ENCODE measurements around the gene PPP1R3G. TPM values are rescaled to one million over a fixed set of nuclear protein-coding genes. Genes with fewer than 3 reads are reported as not detected.

Gene PPP1R3G
- total and polyA plus RNA-seq, 2 of the 13 experiments (the other 11 are each of a cell fraction or from before 2014, with no cell fraction given) = 1.2 to 1.3 TPM

DNA sequence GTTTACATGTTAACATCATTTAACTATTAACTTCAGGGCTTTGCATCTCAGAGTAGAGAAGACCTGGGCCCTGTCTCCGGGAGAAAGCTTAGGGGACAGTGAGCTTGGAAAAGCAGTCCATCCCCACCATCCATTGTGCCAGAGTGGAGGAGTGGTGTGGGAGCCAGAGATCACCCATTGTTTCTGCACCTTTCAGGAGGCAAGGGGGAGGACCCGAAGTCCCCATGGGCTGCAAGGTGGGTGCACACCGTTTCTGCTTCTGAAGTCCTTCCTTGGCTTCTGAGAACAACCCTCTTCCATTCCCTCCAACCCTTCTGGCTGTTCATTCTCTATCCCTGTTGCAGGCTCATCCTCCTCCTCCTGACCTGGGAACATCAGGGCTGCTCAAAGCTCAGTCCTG is 4.0 kb upstream of the PPP1R3G start:
- in situ Hi-C loops (cut with HindIII; ENCODE audit: extremely low pct_ligation_motif_present, low pct_unique_long_range_greater_than_20kb) = no loop called here
- no peak for TF ChIP-seq ADNP (CRISPR knock-in tag; IDR thresholded peaks at IDR 0.05)
- TF ChIP-seq ZNF441 (CRISPR knock-in tag; IDR thresholded peaks at IDR 0.05; ENCODE audit: borderline replicate concordance) = peak; percentile 13; the same call in 1 of the 2 replicates
- no peak for TF ChIP-seq NR3C1 (CRISPR knock-in tag; IDR thresholded peaks at IDR 0.05)
- no peak for TF ChIP-seq GTF2F1 (IDR thresholded peaks at IDR 0.05; ENCODE audit: low read length)
- 0 out of 2 replicates have a peak, but pooled peaks have one; percentile 27 for TF ChIP-seq EED (CRISPR knock-in tag; IDR thresholded peaks at IDR 0.05)
- TF ChIP-seq, protein P1, sequence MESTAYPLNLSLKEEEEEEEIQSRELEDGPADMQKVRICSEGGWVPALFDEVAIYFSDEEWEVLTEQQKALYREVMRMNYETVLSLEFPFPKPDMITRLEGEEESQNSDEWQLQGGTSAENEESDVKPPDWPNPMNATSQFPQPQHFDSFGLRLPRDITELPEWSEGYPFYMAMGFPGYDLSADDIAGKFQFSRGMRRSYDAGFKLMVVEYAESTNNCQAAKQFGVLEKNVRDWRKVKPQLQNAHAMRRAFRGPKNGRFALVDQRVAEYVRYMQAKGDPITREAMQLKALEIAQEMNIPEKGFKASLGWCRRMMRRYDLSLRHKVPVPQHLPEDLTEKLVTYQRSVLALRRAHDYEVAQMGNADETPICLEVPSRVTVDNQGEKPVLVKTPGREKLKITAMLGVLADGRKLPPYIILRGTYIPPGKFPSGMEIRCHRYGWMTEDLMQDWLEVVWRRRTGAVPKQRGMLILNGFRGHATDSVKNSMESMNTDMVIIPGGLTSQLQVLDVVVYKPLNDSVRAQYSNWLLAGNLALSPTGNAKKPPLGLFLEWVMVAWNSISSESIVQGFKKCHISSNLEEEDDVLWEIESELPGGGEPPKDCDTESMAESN (CRISPR knock-in tag; conservative IDR thresholded peaks at IDR 0.05) = no peak
- no peak for TF ChIP-seq MAZ (IDR thresholded peaks at IDR 0.05; ENCODE audit: borderline replicate concordance, low read depth, low read length)
- TF ChIP-seq MAZ (CRISPR knock-in tag; IDR thresholded peaks at IDR 0.05; ENCODE audit: low read depth) = no peak
- no peak for TF ChIP-seq HES4 (CRISPR knock-in tag; IDR thresholded peaks at IDR 0.05; ENCODE audit: borderline replicate concordance)
- no peak for TF ChIP-seq ZNF136 (CRISPR knock-in tag; IDR thresholded peaks at IDR 0.05; ENCODE audit: low read depth)
- no peak for TF ChIP-seq CBX1 (IDR thresholded peaks at IDR 0.05; ENCODE audit: low read depth)
- TF ChIP-seq, protein P2, sequence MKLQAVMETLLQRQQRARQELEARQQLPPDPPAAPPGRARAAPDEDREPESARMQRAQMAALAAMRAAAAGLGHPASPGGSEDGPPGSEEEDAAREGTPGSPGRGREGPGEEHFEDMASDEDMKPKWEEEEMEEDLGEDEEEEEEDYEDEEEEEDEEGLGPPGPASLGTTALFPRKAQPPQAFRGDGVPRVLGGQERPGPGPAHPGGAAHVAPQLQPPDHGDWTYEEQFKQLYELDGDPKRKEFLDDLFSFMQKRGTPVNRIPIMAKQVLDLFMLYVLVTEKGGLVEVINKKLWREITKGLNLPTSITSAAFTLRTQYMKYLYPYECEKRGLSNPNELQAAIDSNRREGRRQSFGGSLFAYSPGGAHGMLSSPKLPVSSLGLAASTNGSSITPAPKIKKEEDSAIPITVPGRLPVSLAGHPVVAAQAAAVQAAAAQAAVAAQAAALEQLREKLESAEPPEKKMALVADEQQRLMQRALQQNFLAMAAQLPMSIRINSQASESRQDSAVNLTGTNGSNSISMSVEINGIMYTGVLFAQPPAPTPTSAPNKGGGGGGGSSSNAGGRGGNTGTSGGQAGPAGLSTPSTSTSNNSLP (IDR thresholded peaks at IDR 0.05; ENCODE audit: low read depth, low read length) = no peak
- no peak for TF ChIP-seq SMARCC2 (IDR thresholded peaks at IDR 0.05)
- TF ChIP-seq HMGA1 (CRISPR knock-in tag; conservative IDR thresholded peaks at IDR 0.05) = no peak
- TF ChIP-seq, protein P3, sequence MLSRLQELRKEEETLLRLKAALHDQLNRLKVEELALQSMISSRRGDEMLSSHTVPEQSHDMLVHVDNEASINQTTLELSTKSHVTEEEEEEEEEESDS (CRISPR knock-in tag; IDR thresholded peaks at IDR 0.05; ENCODE audit: borderline replicate concordance) = no peak
- TF ChIP-seq KLF9 (CRISPR knock-in tag; IDR thresholded peaks at IDR 0.05; ENCODE audit: low read depth) = no peak
- no peak for TF ChIP-seq CREM (IDR thresholded peaks at IDR 0.05)
- no peak for TF ChIP-seq CREM (CRISPR knock-in tag; IDR thresholded peaks at IDR 0.05)
- no peak for TF ChIP-seq ZNF546 (CRISPR knock-in tag; conservative IDR thresholded peaks at IDR 0.05)
- TF ChIP-seq AGO1 (IDR thresholded peaks at IDR 0.05; ENCODE audit: low read depth, low read length, poor library complexity, severe bottlenecking) = no peak
- TF ChIP-seq SNAI1 (CRISPR knock-in tag; IDR thresholded peaks at IDR 0.05; ENCODE audit: borderline replicate concordance) = no peak
- TF ChIP-seq KAT8 (CRISPR knock-in tag; IDR thresholded peaks at IDR 0.05) = no peak
- TF ChIP-seq SOX6 (IDR thresholded peaks at IDR 0.05) = no peak
- TF ChIP-seq SOX6 (CRISPR knock-in tag; IDR thresholded peaks at IDR 0.05) = peak; percentile 5; the same call in 1 of the 2 replicates
- 0 out of 2 replicates have a peak, but pooled peaks have one; percentile 38 for TF ChIP-seq ZNF383 (CRISPR knock-in tag; IDR thresholded peaks at IDR 0.05; ENCODE audit: borderline replicate concordance)
- TF ChIP-seq SP4 (CRISPR knock-in tag; IDR thresholded peaks at IDR 0.05) = 0 out of 2 replicates have a peak, but pooled peaks have one; percentile 8

More for the DNA sequence above, 4.0 kb upstream of the PPP1R3G start:
- ATAC-seq (peak; percentile 3), DNase-seq (ENCODE audit: low spot score) (no peak), FAIRE-seq (no peak)
- peak overlapping the region; percentile 76 for H3K9ac ChIP-seq (ENCODE audit: insufficient read depth, low read depth, low read length)
- no peak overlapping the region for H2AFZ ChIP-seq (ENCODE audit: low read length)
- no peaks in the 10 kb centered on the region for H3K9me3 ChIP-seq (ENCODE audit: low read length)
- peak overlapping the region; percentile 46 to 71 (median 49) for H3K4me3 ChIP-seq (replicated peaks in 1 of 3; ENCODE audit: insufficient read depth in 1 of 3, low read depth in 2 of 3, low read length in 3 of 3)
- H3K27ac ChIP-seq (ENCODE audit: extremely low read length, insufficient read depth, low read length) = peak overlapping the region; percentile 81
- no peaks in the 10 kb centered on the region for H3K27me3 ChIP-seq (ENCODE audit: control insufficient read depth in 1 of 2, insufficient read depth in 2 of 2, low read length in 2 of 2)
- ChIA-PET POLR2A (interaction anchor here (1.1 to 3.0 kb wide), 2 partner anchors 20 to 22 kb away, joined by 3 to 21 read pairs; no protein-coding TSS in a partner anchor), CTCF (ENCODE audit: low intra/inter-chr PET ratio, low total read pairs) (no interaction called here)
- H3K4me2 ChIP-seq (ENCODE audit: low read depth, low read length) = peak overlapping the region; percentile 96
- H3K36me3 ChIP-seq (replicated peaks in 1 of 2; ENCODE audit: control insufficient read depth in 1 of 2, insufficient read depth in 2 of 2, low read length in 2 of 2) = no peaks in the 10 kb centered on the region; a peak in 1 of 5 replicates
- H3K4me1 ChIP-seq (ENCODE audit: insufficient read depth, low read length) = peaks cover 65% of the 10 kb centered on the region
- no TSS peak for BruUV-seq (replicated peaks)
- intact Hi-C loops (cut with micrococcal nuclease; ENCODE audit: unreplicated experiment) = loop anchor here (5.0 kb wide), 1 partner anchor 36 kb away; no protein-coding TSS in a partner anchor
- H4K20me1 ChIP-seq (ENCODE audit: insufficient read depth, low read length) = no peaks in the 10 kb centered on the region
- 11% methylated on average over 3 of the region's 3 CpGs for WGBS (ENCODE audit: low lambda C conversion rate)
- peaks cover 5% of the 10 kb centered on the region for H3K79me2 ChIP-seq (ENCODE audit: insufficient read depth, low read length)
